ENCODE measurements around the gene FAF1.

DNA sequence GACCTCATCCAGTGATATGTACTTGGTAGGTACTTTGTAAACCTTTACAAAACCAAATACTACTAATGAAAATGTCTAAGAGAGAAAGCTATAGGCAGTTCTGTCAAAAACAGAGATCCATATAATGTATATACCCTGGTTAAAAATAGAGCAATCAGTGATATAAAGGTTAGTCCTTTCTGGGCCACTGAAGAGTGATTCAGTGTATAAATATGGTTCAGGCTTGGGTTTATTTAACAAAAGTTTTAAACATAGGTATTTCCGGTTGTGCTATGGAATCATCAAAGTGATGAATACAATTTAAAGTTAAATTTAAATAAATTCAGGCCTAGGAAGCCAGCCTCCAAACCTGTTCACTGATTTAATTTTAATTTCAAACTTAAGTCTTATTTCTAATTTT is 428.5 kb downstream of the FAF1 start:
- TF ChIP-seq, protein P1, sequence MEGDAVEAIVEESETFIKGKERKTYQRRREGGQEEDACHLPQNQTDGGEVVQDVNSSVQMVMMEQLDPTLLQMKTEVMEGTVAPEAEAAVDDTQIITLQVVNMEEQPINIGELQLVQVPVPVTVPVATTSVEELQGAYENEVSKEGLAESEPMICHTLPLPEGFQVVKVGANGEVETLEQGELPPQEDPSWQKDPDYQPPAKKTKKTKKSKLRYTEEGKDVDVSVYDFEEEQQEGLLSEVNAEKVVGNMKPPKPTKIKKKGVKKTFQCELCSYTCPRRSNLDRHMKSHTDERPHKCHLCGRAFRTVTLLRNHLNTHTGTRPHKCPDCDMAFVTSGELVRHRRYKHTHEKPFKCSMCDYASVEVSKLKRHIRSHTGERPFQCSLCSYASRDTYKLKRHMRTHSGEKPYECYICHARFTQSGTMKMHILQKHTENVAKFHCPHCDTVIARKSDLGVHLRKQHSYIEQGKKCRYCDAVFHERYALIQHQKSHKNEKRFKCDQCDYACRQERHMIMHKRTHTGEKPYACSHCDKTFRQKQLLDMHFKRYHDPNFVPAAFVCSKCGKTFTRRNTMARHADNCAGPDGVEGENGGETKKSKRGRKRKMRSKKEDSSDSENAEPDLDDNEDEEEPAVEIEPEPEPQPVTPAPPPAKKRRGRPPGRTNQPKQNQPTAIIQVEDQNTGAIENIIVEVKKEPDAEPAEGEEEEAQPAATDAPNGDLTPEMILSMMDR (IDR thresholded peaks at IDR 0.05; ENCODE audit: low read depth, low read length), result no peak
- TF ChIP-seq EZH2phosphoT487 (IDR thresholded peaks at IDR 0.05; ENCODE audit: low read depth), result no peak

Measured in OCI-LY3 (cell line).